SK-N-SH treated with all-trans-retinoic acid at 6 μM for 48 hours (cell line): ENCODE data around the gene NAA50.

Source experiments
- CSRNP3 ChIP-seq: fragments of 250-450 bp; sonication (Bioruptor Pico); IDR thresholded peaks from 2 replicates; pipeline ENCODE4 v1.5.1; 2021; ENCODE audit warnings: mild to moderate bottlenecking, moderate library complexity
- GLIS3 ChIP-seq: fragments of 250-450 bp; sonication (Bioruptor Pico); IDR thresholded peaks from 2 replicates; pipeline ENCODE4 v1.5.0; 2020; ENCODE audit warnings: mild to moderate bottlenecking, moderate library complexity
- ISL1 ChIP-seq: fragments of 250-450 bp; sonication (Bioruptor Pico); IDR thresholded peaks from 2 replicates; pipeline ENCODE4 v2.1.2; 2022; ENCODE audit warnings: mild to moderate bottlenecking, moderate library complexity
- SNAI2 ChIP-seq: fragments of 250-450 bp; sonication (Bioruptor Pico); IDR thresholded peaks from 2 replicates; pipeline ENCODE4 v1.5.0; 2020; ENCODE audit warnings: mild to moderate bottlenecking, moderate library complexity
- TOX ChIP-seq: fragments of 250-450 bp; sonication (Bioruptor Pico); IDR thresholded peaks from 2 replicates; pipeline ENCODE4 v1.8.0; 2021; ENCODE audit warnings: mild to moderate bottlenecking, moderate library complexity, borderline replicate concordance
- ZC3H10 ChIP-seq: fragments of 250-450 bp; sonication (Bioruptor Pico); IDR thresholded peaks from 2 replicates; pipeline ENCODE4 v1.5.1; 2021; ENCODE audit warnings: mild to moderate bottlenecking, moderate library complexity

- TF ChIP-seq CSRNP3: no peak
- TF ChIP-seq SNAI2: no peak
- TF ChIP-seq ZC3H10 (CRISPR knock-in tag): no peak
- TF ChIP-seq GLIS3 (CRISPR knock-in tag): no peak
- TF ChIP-seq ISL1 (CRISPR knock-in tag): no peak
- TF ChIP-seq TOX (CRISPR knock-in tag): no peak
Measured at GRCh38 chr3:113754494-113755159, 8.6 kb upstream of the NAA50 start.
